Hepatocyte (in vitro differentiated cells): Measurements from ENCODE around the gene LY86.

ENCODE experiments used
- EZH2 ChIP-seq: fragments of 200-600 bp; sonication (generic); IDR thresholded peaks from 2 replicates; pipeline ENCODE4 v1.6.1; 2016; ENCODE audit warnings: antibody characterized with exemption, mild to moderate bottlenecking, borderline replicate concordance
- EZH2phosphoT487 ChIP-seq: fragments of 200-600 bp; sonication (generic); IDR thresholded peaks from one replicate; pipeline ENCODE4 v1.6.1; 2018; ENCODE audit warnings: antibody characterized with exemption, mild to moderate bottlenecking, low read depth, moderate library complexity; ENCODE audit not compliant: unreplicated experiment, severe bottlenecking
- TF ChIP-seq, protein P1 (sequence below): fragments of 200-600 bp; sonication (generic); IDR thresholded peaks from 2 replicates; pipeline ENCODE4 v1.5.1; 2016; ENCODE audit warnings: antibody characterized with exemption, mild to moderate bottlenecking; ENCODE audit not compliant: poor library complexity

DNA sequence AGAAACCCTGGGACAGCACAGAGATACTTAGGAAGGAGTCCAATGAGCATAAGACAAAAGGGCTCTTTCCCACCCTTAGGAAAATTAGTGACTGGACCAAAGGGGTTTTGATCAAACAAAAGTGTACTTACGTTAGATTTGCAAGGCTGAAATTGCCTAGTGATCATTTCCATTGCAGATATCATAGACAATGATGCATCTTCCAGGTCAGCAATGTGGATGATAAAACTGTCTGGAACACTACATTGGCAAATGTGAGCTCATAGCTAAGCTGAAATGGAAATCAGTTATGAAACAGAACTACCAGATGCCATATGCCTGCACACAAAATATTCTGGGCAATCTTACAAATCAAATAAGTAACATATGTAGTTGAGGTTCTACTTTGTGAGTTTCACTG lies 34.0 kb downstream of the LY86 start:
- TF ChIP-seq, protein P1, sequence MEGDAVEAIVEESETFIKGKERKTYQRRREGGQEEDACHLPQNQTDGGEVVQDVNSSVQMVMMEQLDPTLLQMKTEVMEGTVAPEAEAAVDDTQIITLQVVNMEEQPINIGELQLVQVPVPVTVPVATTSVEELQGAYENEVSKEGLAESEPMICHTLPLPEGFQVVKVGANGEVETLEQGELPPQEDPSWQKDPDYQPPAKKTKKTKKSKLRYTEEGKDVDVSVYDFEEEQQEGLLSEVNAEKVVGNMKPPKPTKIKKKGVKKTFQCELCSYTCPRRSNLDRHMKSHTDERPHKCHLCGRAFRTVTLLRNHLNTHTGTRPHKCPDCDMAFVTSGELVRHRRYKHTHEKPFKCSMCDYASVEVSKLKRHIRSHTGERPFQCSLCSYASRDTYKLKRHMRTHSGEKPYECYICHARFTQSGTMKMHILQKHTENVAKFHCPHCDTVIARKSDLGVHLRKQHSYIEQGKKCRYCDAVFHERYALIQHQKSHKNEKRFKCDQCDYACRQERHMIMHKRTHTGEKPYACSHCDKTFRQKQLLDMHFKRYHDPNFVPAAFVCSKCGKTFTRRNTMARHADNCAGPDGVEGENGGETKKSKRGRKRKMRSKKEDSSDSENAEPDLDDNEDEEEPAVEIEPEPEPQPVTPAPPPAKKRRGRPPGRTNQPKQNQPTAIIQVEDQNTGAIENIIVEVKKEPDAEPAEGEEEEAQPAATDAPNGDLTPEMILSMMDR: no peak
- no peak for TF ChIP-seq EZH2
- TF ChIP-seq EZH2phosphoT487: no peak
